Neural cell (in vitro differentiated cells): ENCODE measurements around the gene ATP8B3. TPM values are rescaled to one million over a fixed set of nuclear protein-coding genes. Genes with fewer than 3 reads are reported as not detected.

ENCODE experiments used
- H2AFZ ChIP-seq: fragments of 200-600, 300-800 bp; sonication (generic), shearing (Covaris generic); 2 replicates; pipeline ENCODE4 v1.6.0; 2014; ENCODE audit warnings: low read depth, mild to moderate bottlenecking, antibody characterized with exemption, low read length, moderate library complexity
- H3F3A ChIP-seq: fragments of 200-600 bp; shearing (Covaris generic); 2 replicates; pipeline ENCODE4 v1.6.1; 2016; ENCODE audit warnings: mild to moderate bottlenecking, moderate library complexity, mixed read lengths, antibody characterized with exemption, low read length; ENCODE audit not compliant: insufficient read depth, poor library complexity, severe bottlenecking
- H3K27ac ChIP-seq: fragments of 200-600, 300-800 bp; sonication (generic), shearing (Covaris generic); 2 replicates; pipeline ENCODE4 v1.5.1; 2014; ENCODE audit warnings: mild to moderate bottlenecking, low read length, moderate library complexity
- H3K27me3 ChIP-seq: fragments of 300-800, 200-600 bp; sonication (generic), shearing (Covaris generic); 2 replicates; pipeline ENCODE4 v1.6.0; 2014; ENCODE audit warnings: mild to moderate bottlenecking, low read depth, low read length, moderate library complexity; ENCODE audit not compliant: insufficient read depth
- H3K36me3 ChIP-seq: fragments of 300-800, 200-600 bp; sonication (generic), shearing (Covaris generic); 2 replicates; pipeline ENCODE4 v1.5.1; 2014; ENCODE audit warnings: mild to moderate bottlenecking, antibody characterized with exemption, low read length, moderate library complexity; ENCODE audit not compliant: insufficient read depth
- H3K4me2 ChIP-seq: fragments of 300-800, 200-600 bp; sonication (generic), shearing (Covaris generic); 2 replicates; pipeline ENCODE4 v1.6.0; 2014; ENCODE audit warnings: mild to moderate bottlenecking, low read length
- H3K4me3 ChIP-seq: fragments of 300-800, 200-600 bp; sonication (generic), shearing (Covaris generic); 2 replicates; pipeline ENCODE4 v1.5.1; 2014; ENCODE audit warnings: mild to moderate bottlenecking, low read length, moderate library complexity
- H3K79me2 ChIP-seq: fragments of 200-600 bp; shearing (Covaris generic); replicated peaks from 2 replicates; pipeline ENCODE4 v1.6.0; 2014; ENCODE audit warnings: mild to moderate bottlenecking, low read length, moderate library complexity; ENCODE audit not compliant: insufficient read depth
- H3K9ac ChIP-seq: fragments of 300-800, 200-600 bp; sonication (generic), shearing (Covaris generic); 2 replicates; pipeline ENCODE4 v1.6.1; 2016; ENCODE audit warnings: mild to moderate bottlenecking, low read length, mixed read lengths
- H3K9me2 ChIP-seq: fragments of 200-600 bp; shearing (Covaris generic); 2 replicates; pipeline ENCODE4 v1.6.1; 2016; ENCODE audit warnings: mild to moderate bottlenecking, low read length, mixed read lengths; ENCODE audit not compliant: insufficient read depth
- H3K9me3 ChIP-seq: fragments of 200-600, 300-800 bp; sonication (generic), shearing (Covaris generic); 2 replicates; pipeline ENCODE4 v1.6.1; 2016; ENCODE audit warnings: mild to moderate bottlenecking, mixed run types, low read length, moderate library complexity, mixed read lengths
- H4K20me1 ChIP-seq: fragments of 200-600 bp; shearing (Covaris generic); 2 replicates; pipeline ENCODE4 v1.6.1; 2016; ENCODE audit warnings: mild to moderate bottlenecking, mixed run types; ENCODE audit not compliant: insufficient read depth
- EP300 ChIP-seq: fragments of 450-650 bp; conservative IDR thresholded peaks from 2 replicates; pipeline ENCODE4 v1.6.1; 2014; ENCODE audit warnings: antibody characterized with exemption, mild to moderate bottlenecking, moderate library complexity; ENCODE audit not compliant: poor library complexity, severe bottlenecking
- EZH2 ChIP-seq: fragments of 200-600, 300-800 bp; shearing (Covaris generic), sonication (generic); IDR thresholded peaks from 2 replicates; pipeline ENCODE4 v1.6.1; 2014; ENCODE audit warnings: antibody characterized with exemption, low read length, borderline replicate concordance, mild to moderate bottlenecking; ENCODE audit not compliant: insufficient read depth, poor library complexity, severe bottlenecking
- MXI1 ChIP-seq: fragments of 450-650 bp; conservative IDR thresholded peaks from 2 replicates; pipeline ENCODE4 v1.6.1; 2014; ENCODE audit warnings: antibody characterized with exemption, mild to moderate bottlenecking; ENCODE audit not compliant: poor library complexity, severe bottlenecking
- POLR2AphosphoS5 ChIP-seq: IDR thresholded peaks from 2 replicates; pipeline ENCODE4 v1.6.1; 2012
- RAD21 ChIP-seq: fragments of 450-650 bp; conservative IDR thresholded peaks from 2 replicates; pipeline ENCODE4 v1.6.1; 2014; ENCODE audit warnings: antibody characterized with exemption, mild to moderate bottlenecking, moderate library complexity
- REST ChIP-seq: IDR thresholded peaks from 2 replicates; pipeline ENCODE4 v1.6.1; 2012; ENCODE audit warnings: borderline replicate concordance
- SMC3 ChIP-seq: fragments of 450-650 bp; conservative IDR thresholded peaks from 2 replicates; pipeline ENCODE4 v1.6.1; 2014; ENCODE audit warnings: antibody characterized with exemption, mild to moderate bottlenecking, moderate library complexity; ENCODE audit not compliant: poor library complexity
- TAF1 ChIP-seq: IDR thresholded peaks from 2 replicates; pipeline ENCODE4 v1.6.1; 2012; ENCODE audit warnings: low read depth
- polyA plus RNA-seq: library from polyadenylated mRNA; depleted of rRNA; stranded (reverse); fragments of >200 nt; gene quantifications from 2 replicates; pipeline ENCODE4 v1.2.3, GENCODE V29; 2014
- TF ChIP-seq, protein P1 (sequence below): fragments of 450-650 bp; IDR thresholded peaks from 2 replicates; pipeline ENCODE4 v1.5.1; 2014; ENCODE audit warnings: antibody characterized with exemption, mild to moderate bottlenecking, moderate library complexity; ENCODE audit not compliant: poor library complexity, severe bottlenecking

Gene ATP8B3
- polyA plus RNA-seq, 1 donor from 2014 or later: 1.5 TPM

- Histone ChIP-seq H3K9me3 (peaks cover 8% of the 10 kb centered on the region), H3K4me2 (no peak overlapping the region), H3F3A (no peaks in the 10 kb centered on the region), H3K27me3 (peaks cover 66% of the 10 kb centered on the region), H2AFZ (no peak overlapping the region), H3K9ac (no peak overlapping the region), H3K79me2 (no peaks in the 10 kb centered on the region), H3K4me3 (no peak overlapping the region), H3K9me2 (no peaks in the 10 kb centered on the region), H4K20me1 (no peaks in the 10 kb centered on the region), H3K27ac (no peak overlapping the region), H3K36me3 (no peaks in the 10 kb centered on the region)
- TF ChIP-seq REST: no peak
- TF ChIP-seq RAD21: no peak
- TF ChIP-seq MXI1: no peak
- TF ChIP-seq, protein P1, sequence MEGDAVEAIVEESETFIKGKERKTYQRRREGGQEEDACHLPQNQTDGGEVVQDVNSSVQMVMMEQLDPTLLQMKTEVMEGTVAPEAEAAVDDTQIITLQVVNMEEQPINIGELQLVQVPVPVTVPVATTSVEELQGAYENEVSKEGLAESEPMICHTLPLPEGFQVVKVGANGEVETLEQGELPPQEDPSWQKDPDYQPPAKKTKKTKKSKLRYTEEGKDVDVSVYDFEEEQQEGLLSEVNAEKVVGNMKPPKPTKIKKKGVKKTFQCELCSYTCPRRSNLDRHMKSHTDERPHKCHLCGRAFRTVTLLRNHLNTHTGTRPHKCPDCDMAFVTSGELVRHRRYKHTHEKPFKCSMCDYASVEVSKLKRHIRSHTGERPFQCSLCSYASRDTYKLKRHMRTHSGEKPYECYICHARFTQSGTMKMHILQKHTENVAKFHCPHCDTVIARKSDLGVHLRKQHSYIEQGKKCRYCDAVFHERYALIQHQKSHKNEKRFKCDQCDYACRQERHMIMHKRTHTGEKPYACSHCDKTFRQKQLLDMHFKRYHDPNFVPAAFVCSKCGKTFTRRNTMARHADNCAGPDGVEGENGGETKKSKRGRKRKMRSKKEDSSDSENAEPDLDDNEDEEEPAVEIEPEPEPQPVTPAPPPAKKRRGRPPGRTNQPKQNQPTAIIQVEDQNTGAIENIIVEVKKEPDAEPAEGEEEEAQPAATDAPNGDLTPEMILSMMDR: no peak
- TF ChIP-seq SMC3: no peak
- no peak for TF ChIP-seq POLR2AphosphoS5
- TF ChIP-seq EP300: no peak
- no peak for TF ChIP-seq TAF1
- TF ChIP-seq EZH2: no peak
Measured at GRCh38 chr19:1779574-1779973, 32.5 kb downstream of the ATP8B3 start.

DNA sequence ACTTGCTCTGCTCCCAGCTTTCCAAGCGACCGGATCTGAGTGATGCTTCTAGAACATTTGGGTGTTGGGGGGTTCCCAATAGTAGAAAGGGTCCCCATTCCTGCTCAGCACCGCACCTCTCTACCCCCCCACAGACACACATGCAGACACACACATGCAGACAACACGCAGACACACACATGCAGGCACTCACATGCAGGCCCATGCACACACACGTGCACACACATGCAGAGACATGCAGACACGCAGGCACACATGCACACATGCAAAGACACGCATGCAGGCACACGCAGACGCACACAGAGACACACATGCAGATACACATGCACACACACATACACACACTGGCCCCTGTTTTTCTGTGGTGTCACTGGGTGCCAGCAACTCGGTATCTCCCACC, 34.9 kb downstream of the ATP8B3 start:
- H3K9me3 ChIP-seq: peaks cover 11% of the 10 kb centered on the region
- TF ChIP-seq, protein P1: no peak
- H2AFZ ChIP-seq: no peak overlapping the region
- H3K79me2 ChIP-seq: no peaks in the 10 kb centered on the region
- H3K9ac ChIP-seq: no peak overlapping the region
- no peaks in the 10 kb centered on the region for H3F3A ChIP-seq
- peaks cover 85% of the 10 kb centered on the region for H3K27me3 ChIP-seq
- H4K20me1 ChIP-seq: no peaks in the 10 kb centered on the region
- no peaks in the 10 kb centered on the region for H3K36me3 ChIP-seq
- no peaks in the 10 kb centered on the region for H3K9me2 ChIP-seq
- no peak overlapping the region for H3K4me2 ChIP-seq
- H3K4me3 ChIP-seq: no peak overlapping the region
- no peak overlapping the region for H3K27ac ChIP-seq
